ENCODE measurements around the gene PTPRT.
A peak's percentile ranks its signal among the peaks of the same experiment; 100 is the strongest.
"Not testable (repeated sequence)": the region's sequence is repeated elsewhere in the genome, so short reads cannot be mapped to it uniquely, and the experiment has no call there.

Gene PTPRT

GRCh38 chr20:42972591-42972990 is 217.1 kb downstream of the PTPRT start:
- DNase-seq = no peak

GRCh38 chr20:42968746-42969145 is 221.0 kb downstream of the PTPRT start:
- DNase-seq = no peak

- DNase-seq = no peak
These were observed 225.9 kb downstream of the PTPRT start for GRCh38 chr20:42963796-42964195.

- no peak for DNase-seq
These were observed 227.9 kb downstream of the PTPRT start for GRCh38 chr20:42961771-42962170.

- DNase-seq = no peak
These were observed 229.7 kb downstream of the PTPRT start for GRCh38 chr20:42959996-42960395.

GRCh38 chr20:42958367-42959069 is 231.2 kb downstream of the PTPRT start:
- no peak for DNase-seq

GRCh38 chr20:42957704-42958095 is 232.0 kb downstream of the PTPRT start:
- no peak for DNase-seq

- no peak for DNase-seq
These were observed 232.5 kb downstream of the PTPRT start for GRCh38 chr20:42957018-42957703.

GRCh38 chr20:42955713-42956112 is 234.0 kb downstream of the PTPRT start:
- no peak for DNase-seq

GRCh38 chr20:42954951-42955350 is 234.8 kb downstream of the PTPRT start:
- DNase-seq = no peak

GRCh38 chr20:42949950-42950349 is 239.8 kb downstream of the PTPRT start:
- DNase-seq = peak; percentile 5

- DNase-seq = no peak
These were observed 244.3 kb downstream of the PTPRT start for GRCh38 chr20:42945234-42945994.

- no peak for DNase-seq
These were observed 248.1 kb downstream of the PTPRT start for GRCh38 chr20:42941629-42942028.

- no peak for DNase-seq
These were observed 251.1 kb downstream of the PTPRT start for GRCh38 chr20:42938441-42939205.

- DNase-seq = no peak
These were observed 253.2 kb downstream of the PTPRT start for GRCh38 chr20:42936482-42936881.

GRCh38 chr20:42924215-42924614 is 265.5 kb downstream of the PTPRT start:
- no peak for DNase-seq

- no peak for DNase-seq
These were observed 266.3 kb downstream of the PTPRT start for GRCh38 chr20:42923348-42923918.

GRCh38 chr20:42920776-42921175 is 268.9 kb downstream of the PTPRT start:
- no peak for DNase-seq

GRCh38 chr20:42919316-42919715 is 270.4 kb downstream of the PTPRT start:
- no peak for DNase-seq

GRCh38 chr20:42915081-42915480 is 274.6 kb downstream of the PTPRT start:
- DNase-seq = no peak

- no peak for DNase-seq
These were observed 275.4 kb downstream of the PTPRT start for GRCh38 chr20:42914302-42914701.

GRCh38 chr20:42910808-42911207 is 278.9 kb downstream of the PTPRT start:
- DNase-seq = not testable (repeated sequence)

Data from right kidney (tissue), 1 donor.